D341Med (cell line): ENCODE measurements around the gene ADAM15.

Experiments used
- DNase-seq: peaks from one replicate; pipeline ENCODE4 v3.0.0; 2012; ENCODE audit warnings: low spot score

Gene ADAM15

DNA sequence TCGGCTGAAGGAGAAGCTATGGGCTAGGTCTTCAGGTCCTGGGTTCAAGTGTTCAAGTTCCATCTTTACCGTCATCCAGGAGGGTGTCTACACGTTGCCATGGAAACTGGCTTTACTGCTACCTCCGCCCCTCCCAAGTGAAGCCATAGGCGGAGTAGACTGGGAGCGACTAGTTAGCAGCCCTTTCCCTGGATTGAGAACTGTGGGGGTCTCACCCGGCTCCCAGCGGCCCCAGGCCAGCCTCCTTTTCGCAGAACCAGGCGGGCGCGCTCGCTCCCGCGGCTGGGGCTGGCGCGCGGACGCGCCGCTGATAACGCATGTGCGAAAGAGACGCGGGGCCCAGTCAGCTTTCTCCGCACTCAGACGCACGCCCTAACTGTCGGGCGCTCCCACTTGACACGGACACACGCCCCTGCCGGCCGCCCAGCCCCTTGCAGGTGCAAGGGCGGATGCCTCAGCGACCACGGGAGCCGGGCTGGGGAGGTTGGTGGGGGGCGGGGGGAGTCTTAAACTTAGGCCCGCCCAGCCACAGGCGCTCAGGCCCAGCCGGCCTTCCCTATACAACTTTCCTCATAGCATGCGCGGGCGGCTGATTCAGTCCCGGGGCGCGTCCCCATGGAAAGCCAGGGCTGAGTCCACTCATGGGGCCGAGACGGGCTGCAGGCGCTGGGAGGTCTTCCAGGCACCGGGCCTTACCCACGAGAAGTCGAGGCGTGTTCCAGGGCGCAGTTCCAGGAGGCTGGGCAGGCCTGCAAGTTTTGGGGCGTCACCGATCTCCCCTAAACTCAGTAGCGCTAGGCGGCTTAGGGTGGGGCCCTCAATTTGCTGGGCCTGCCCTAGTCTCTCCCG lies 19.8 kb downstream of the ADAM15 start:
- DNase-seq = peak; percentile 88

DNA sequence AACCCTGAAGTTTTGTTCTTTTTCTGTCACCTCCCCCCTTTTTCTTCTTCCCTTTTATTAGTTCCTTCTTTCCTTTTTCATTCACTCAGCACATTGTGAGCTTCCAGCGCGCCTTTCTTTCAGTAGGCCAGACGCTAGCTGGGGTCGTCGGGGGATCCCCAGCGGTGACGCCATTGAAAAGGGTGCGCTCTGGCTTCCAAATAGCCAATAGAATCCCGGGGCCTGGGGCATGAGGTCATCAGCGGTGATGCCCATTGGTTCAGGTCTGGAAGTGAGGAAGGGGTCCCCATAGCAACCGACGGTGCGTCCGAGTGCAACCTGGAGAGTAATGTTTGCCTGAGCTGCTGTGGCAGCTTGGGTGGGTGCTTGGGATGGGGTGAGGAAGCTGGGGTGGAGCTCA lies 20.6 kb downstream of the ADAM15 start:
- DNase-seq = no peak

DNA sequence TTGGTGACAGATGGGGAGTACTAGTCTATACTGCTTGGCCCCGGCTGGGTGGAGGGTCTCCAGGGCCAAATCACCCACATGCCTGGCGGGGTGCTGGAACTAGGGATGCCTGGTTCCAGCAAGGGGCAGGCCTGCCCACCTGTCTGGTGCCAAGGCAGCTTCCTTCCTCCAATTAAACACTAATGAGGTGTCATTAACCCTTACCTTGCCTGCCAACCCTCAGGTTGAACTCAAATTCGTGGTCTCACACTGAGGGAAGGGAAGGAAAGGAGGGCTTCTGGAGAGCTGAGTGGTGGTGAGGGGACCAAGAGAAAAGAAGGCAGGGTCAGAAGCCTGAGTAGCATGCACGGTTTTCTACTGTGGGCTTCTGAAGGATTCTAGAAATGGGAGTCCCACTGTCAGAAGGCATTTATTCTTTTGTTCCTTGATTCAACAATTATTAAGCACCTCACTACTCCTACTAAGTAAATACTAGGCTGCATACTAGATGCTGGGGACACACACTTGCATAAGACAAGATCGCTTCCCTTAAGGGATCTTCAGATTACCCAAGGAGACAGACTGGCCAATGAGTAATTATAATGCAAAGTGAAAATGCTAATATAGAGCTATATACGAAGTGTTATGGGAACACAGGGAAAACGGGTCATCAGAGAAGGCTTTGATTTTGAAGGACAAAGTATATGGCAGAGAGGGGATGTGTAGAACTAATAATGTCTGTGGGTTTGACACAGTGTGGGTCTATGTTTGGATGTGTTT lies 21.6 kb downstream of the ADAM15 start:
- DNase-seq = no peak

DNA sequence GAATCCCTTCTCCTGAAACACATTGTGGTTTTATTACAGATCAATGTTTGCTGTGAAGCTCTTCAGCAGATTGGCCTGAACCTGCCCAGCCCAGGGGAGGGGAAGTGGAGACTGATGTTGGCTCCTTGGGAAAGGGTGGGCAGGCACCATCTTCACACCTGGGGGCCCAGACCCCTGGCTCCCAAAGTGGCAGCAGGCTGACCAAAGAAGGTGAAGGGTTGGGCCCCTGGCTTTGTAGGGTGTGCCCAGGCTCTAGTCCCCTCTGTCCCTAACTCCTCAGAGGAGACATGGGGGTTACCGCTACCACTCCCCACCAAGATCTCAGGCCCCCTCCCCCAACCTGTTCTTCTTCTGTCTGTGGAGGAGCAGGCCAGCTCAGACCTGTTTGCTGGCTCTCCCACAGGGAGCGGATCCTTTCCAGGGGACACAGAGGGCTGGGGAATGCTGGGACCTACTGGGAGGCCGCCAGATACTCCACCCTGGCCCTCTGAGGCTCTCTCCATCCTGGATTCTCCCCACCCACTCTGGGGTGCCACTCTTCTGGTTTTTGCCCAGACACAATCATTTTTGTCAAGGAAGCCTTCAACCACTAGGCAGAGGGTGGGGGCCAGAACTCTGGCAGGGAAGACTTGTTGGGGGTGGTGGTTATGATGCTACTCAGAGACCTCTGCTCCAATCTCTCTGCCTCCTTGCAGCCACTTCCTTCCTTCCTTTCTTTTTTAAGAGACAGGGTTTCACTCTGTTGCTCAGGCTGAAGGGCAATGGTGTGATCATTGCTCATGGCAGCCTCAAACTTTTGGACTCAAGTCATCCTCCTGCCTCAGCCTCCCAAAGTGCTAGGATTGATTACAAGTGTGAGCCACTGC lies 22.5 kb downstream of the ADAM15 start:
- no peak for DNase-seq

DNA sequence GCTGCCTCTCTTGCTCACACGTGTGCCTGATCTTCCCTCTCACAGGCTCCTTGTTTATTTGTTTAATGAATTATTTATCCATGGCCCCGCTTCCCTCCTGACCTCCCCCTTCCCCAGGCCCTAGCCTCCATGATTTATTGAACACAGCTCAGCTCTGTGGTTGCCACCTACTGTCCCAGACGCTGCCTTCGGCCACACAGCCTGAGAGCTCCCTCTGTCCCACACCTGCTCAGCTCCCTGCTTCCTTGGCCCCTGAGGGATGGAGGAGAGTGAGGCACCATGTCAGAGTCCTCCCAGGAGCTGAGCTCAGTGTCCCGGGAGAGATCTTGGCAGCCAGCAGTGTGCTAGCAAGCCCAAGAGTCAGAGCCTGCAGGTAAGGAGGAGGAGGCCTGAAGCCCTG lies 24.4 kb downstream of the ADAM15 start:
- no peak for DNase-seq

DNA sequence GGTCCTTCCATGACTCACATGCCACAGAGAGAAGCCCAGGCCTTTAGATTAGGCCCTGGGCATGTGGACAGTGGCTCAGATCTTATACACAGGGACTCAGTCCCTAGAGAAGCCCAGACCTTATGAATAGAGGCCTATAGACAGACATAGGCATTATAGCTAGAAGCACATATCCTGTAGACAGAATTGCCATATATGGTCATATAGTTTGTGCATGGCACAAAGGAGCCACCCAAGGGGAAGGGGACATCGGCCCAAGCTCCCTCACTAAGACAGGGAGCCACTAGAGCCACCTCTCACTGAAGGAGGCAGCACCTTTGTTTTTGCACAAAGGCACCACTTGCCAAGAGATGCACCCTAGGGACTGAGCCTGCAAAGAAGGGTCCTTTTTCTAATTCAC lies 25.3 kb downstream of the ADAM15 start:
- DNase-seq = no peak

DNA sequence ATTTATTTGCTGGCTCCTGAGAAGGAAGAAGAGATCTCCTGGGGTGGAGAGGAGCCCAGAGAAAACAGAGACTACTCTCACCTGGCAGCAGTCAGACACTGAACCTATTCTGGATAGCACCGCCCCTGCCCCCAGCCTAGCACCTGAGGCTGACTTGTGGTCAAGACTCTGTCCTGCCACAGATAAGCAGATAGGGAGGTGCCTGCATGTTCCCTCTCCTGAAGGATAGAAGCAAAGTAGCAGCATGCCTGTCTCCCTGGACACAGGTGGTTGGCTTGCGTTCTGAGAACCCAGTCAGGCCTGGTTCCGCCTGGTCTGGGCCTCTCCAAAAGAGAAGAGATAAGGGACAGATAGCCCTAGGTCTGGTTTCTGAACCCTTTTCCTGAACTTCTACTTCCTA lies 26.2 kb downstream of the ADAM15 start:
- no peak for DNase-seq

DNA sequence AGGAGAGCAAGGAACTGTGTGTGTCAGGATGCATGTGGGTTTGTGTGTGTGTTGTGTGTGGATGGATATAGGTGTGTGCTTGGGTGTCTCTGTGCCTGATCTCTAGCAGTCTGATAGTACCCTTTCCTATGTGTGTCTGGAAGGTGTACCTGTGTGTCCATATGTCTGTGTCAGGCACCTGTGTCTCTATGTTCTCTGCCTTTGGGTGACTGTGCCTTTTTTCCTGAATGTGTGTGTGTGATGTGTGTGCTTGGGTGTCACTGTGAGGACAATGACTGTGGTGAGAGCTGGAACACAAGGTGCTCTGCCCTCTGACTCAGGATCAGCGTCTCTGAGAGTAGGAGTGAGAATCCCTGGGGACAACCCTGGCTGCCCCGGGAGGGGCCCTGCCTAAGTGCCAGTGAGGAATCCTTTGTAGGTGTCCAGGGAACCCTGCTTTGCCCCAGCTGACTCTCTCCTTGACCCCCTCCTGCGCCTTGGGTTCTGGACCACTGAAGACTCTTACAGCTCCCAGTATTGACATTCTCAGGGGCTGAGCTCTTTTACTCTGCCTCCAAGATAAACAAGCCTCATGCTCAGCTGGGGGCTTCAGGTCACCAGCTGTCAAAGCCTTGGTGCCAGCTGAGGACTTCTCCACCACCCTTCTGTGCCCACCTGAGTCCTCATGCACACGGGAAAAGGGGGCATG lies 26.8 kb downstream of the ADAM15 start:
- no peak for DNase-seq

DNA sequence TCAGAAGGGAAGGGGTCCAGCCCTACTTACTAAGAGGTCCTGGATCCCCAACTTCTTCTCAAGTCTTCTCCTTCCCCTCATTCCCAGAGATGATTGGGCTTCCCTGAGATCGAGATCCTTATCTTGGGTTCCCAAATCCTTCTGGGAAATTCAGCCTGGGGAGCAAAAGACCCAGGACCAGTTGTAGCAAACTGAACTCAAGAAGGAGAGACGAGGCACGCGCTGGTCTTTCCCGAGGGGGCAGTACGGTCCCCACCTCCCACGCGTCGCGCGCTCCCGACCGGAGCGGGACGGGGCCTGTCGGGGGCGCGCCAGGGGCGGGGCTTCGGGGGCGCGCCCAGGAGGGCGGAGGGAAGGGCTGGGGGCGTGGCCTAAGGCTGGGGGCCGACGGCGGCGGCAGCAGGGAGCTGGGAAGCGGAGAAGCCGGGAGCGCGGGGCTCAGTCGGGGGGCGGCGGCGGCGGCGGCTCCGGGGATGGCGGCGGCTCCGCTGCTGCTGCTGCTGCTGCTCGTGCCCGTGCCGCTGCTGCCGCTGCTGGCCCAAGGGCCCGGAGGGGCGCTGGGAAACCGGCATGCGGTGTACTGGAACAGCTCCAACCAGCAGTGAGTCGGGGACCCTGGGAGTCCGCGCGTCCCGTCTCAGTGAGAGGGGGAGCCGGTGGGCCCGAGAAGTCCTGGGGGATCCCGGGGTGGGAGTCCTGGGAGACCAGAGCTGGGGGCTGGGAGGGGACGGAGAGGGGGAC lies 27.5 kb downstream of the ADAM15 start, which contains the start of gene EFNA3:
Gene EFNA3 (plus strand): TSS at position 369 of the 741 bp plus-strand sequence. CDS start 105 bp downstream, at position 474.
- DNase-seq = peak; percentile 94

DNA sequence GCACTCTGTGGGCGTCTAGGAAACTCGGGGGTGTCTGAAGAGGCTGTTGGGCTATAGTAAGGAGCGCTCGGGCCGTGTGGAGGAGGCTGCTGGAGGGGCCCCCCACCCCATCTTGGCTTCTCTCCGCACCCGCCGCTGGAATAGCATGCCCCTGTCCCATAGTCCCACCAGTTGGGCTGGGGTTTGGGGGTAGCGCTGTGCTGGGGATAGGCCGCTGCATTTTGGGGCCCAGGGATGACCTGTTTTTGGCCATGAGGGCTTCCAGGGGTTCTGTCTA lies 28.0 kb downstream of the ADAM15 start:
- DNase-seq = no peak

DNA sequence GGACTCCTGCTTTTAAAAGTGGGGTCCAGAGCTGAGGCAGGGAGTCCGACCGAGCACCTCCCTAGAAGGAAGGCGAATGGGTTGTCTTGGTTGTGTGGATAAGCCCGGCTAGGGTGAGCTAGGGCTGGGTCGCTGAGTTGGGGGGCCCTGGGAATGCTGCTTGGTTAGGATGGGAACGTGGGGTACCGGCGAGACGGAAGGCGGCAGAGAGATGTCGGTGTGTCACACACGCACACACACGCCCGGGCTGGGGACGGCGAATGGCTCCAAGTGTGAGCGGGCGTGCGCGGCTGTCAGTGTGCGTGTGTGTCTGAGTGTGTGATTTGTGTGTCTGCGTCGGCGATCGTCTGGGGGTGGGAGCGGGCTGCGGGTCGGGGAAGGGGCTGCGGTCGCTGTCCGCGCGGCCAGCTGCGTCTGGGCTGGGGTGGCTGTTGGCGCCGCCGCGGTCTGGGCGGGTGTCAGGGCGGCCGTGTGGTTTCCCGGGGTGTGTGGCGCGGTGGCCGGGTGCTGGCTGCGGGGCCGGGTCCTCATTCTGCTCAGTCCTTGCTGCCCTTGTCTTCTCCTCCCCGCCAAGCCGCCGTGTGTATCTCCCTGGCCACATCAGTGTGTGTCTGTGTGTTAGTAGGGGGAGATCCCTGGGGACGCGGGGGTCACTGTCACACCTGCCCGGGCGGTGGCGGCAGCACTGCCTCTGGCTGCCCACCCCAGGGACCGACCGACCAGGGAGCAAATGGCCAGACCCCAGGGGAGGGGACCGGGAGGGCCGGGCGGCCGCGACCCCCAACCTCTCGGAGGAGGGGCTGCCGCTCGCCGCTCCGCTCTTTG lies 28.6 kb downstream of the ADAM15 start:
- DNase-seq = peak; percentile 64

DNA sequence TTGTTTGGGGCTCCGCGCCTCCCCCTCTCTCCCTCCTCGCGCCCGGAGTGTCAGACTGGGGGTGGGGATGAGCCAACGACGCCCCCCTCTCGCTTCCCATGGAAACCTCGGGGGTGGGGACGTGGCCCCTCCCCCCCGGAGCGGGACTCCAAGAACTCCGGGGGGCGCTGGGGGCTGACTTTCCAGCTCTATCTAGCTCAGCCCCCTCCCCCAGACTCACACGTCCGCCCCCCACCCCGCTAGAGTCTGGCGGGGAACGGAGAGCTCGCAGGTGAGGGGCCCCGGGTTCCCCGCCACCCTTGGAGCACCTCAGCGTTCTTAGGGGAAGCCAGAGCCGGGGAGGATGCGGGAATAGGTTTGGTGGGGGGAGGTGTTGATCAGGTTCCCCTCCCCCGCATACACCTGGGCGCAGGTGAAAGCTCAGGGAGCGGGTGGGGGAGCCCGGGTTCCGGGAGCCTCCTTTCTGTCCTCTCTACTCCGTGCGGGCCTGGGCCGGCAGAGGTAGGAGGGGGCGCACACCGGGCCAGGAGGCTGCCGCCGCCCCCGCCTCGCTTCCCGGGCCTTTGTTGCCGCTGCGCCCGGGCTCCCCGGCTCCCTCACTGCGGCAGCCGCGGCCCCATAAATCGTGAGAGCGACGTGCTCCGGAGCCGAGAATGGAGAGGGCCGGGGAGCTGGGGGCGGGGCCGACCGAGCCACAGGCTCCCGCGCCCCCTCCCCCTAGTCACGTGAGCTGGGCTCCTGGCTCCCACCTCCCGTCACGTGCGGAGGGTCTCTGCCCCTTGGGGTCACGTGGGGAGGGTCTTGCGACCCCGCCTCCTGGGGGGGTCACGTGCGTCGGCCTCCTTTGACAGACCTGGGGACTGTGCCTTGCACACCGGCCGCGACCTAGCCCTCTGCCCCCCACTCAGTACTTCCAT lies 29.5 kb downstream of the ADAM15 start:
- DNase-seq = peak; percentile 69

DNA sequence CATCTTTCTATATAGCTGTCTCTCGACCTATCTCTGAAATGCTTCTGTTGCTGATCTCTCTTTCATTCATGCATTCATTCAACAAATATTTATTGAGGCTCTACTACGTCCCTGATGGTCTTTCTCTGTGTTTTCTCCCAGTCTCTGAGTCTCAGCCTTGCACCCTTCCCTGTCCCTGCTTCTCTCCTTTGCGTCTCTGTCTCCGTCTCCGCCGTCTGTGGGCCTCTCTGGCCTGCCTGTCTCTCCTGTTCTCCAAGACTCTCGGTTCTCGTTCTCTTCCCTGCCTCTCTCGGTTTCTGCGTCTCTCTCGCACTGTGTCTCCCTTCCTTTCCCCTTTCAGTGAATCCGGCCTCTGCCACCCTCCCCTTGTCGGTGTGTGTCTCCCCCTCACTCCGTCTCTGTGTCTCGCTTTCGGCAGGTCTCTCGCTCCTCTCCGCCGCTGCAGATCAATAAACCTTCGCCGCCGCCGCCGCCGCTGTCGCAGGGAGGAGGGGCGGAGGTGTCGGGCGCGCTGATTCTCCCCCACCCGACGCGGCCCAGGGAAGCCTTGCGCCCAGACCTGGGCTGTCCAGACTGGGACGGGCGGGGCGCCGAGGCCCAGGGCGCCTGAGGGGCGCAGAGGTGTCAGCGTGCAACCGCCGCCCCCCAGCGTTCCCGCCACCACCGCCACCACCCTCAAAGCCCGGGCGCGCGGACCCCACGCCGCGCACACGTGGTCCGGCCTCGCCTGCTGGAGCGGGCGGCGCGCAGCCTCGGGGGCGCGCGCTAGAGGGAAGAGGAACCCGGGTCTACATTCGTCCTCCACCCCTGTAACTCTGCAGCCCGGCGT lies 30.6 kb downstream of the ADAM15 start:
- peak; percentile 39 for DNase-seq

DNA sequence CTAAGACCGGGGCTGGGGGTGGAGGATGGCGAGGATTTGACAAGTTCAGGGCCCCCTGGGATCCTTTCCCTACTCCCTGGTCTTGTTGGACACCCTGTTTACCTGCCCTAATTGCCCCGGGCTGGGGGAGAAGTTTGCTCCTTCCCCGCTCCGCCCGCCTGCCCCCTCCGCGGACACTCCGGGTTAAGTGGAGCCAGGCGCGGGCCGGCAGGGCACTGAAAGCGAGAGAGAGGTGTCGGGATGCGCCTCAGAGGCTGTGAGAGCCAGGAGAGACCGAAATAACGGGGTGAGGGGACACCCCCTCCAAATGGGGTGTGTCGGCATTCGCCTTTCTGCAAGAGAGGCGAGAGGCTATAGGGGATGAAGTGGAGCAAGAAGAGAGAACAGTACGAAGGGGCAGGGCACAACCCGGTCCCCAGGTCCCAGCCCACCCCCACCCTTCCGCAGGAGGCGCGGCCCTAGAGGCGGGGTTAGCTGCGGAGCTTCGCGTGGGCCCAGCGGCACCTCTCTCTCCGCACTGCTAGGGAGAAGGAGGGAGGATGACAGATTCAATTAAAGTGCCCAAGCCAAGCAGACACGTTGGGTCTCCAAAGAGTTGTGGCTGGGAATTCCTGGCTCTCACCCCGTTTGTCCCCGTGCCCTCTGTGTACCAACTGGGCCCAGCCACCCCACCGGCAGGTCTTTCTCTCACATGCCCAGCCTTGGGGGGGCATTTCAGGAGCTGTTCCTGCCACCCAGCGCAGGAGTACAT lies 31.4 kb downstream of the ADAM15 start:
- DNase-seq = peak; percentile 48

DNA sequence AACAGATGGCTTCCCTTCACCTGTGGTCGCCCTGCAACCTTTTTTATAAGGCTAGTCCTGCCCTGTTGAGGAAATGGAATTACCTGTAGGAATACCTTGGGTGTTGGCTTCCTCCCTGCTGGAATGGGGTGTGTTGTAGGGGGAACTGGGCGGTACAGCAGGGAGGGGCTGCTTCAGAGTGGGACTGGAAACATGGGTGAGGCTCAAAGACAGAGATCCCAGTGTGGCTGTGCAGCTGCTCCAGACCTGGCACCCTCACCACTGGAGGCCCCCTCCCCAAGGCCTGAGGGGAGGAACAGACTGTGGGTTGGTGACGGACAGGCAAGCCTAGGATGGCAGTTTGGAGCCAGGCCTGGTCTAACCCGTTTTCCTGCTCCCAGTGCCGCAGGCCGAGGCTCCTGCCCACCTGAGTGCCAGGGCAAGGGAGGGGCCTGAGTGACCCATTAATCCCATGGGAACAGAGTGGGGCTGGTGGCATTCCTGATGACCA lies 32.0 kb downstream of the ADAM15 start:
- peak; percentile 23 for DNase-seq

DNA sequence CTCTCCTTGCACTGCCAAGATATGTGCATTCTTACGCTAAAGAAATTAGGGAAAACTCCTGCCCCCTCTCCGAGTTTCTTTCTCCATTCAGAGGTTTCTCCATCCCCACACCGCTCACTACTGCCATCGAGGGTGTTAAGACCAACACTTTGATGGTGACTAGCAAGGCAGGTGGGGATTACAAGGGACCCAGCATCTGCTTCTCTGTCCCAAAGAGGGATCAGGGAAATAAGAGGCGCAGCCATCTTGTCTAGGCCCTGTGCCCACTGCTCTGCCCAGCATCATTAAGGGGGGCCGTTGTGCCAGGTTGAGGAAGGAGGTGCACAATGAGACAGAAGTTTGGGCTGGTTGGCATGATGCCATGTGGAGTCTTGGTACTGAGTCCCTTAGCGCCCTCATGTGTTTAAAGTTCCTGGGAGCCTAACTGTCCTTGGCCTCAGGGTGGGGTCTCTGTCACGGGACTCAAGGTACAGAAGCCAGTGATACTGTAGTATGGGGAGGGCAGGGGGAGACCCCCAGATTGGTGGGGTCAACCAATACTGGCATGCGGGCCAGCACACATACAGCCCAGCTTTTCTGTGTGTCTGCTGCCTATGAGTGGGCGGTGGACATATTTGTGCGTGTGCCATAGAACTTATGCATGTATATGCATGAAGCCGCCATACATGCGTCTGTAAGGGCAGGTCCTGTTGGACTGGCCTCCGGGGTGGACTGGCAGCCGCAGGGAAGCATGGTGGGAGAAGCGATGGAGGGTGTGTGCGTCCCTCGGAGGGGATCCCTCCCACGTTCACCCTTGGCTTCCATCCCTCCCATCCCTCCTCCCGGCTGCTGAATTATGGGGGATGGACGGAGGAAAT lies 33.0 kb downstream of the ADAM15 start:
- peak; percentile 46 for DNase-seq
